ENCODE measurements around the gene WNT3.
A peak's percentile ranks its signal among the peaks of the same experiment; 100 is the strongest.
"Not testable (repeated sequence)": the region's sequence is repeated elsewhere in the genome, so short reads cannot be mapped to it uniquely, and the experiment has no call there.

WNT3 gene
- 0 to 0.18 (median 0.05) reads per million in 4 experiments for total RNA-seq

- DNase-seq = peak; percentile 11
These were observed at the start of gene WNT3 for GRCh38 chr17:46818316-46818928. TSS of gene WNT3 (minus strand) at chr17:46818692. CDS start at chr17:46818597, 95 bp downstream.

DNA sequence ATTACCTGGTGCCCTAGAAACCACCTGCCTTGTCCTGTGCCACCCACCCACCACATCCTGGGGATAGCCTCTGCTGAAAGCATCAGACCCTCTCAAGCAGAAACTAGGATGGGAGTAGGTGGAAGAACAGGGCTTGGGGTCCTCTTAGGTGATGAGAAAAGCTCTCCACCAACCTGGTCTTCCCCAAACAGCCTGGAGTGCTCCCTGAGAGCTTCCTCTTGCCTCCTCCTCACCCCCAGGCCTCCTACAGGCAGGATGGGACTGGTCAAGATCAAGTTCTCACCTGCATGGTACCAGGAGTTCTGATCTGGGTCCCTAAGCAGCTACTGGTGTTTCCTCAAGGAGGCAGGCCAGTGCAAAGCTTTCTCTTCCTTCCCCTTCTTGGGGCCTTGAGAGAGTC lies 48.3 kb upstream of the WNT3 start:
- DNase-seq = no peak

- no peak for DNase-seq
These were observed 47.8 kb upstream of the WNT3 start for GRCh38 chr17:46866325-46866724.

GRCh38 chr17:46865100-46865499 lies 46.6 kb upstream of the WNT3 start:
- no peak for DNase-seq

DNA sequence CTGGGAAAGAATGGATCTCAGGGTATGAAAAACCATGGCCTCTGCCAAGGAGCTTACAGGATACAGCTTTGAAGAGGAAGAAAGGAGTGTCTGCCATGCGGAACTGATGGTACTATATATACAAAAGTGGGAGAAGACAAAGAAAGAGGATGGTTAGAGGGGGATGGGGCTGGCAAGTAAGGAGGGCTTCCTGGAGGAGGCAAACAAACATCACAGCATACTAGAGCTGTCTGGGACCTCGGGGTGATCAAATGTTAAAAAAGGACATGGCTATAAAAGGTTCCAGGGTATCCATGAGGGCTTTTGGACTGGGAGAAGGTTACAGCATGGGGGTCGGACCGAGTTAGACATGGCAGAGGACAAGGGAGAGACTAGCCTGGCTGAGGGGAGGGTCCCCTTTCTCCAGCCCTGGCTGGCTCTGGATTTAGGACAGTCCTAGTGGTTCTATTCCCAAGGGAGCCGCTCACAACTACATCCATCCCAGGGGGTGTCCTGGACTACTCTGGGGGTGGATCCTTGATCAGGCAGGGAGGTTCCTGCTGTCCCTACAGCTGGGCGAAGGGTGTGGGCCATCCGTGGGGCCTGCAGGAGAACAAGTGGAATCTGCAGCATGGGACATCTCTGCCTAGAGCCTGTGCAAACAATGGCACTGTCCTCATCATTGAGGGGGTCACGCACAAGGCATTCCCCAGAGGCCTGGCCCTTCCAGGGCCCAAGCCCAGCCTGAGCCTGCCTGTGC lies 45.1 kb upstream of the WNT3 start:
- no peak for DNase-seq

GRCh38 chr17:46862949-46863348 lies 44.5 kb upstream of the WNT3 start:
- DNase-seq = no peak

GRCh38 chr17:46859996-46860395 lies 41.5 kb upstream of the WNT3 start:
- no peak for DNase-seq

DNA sequence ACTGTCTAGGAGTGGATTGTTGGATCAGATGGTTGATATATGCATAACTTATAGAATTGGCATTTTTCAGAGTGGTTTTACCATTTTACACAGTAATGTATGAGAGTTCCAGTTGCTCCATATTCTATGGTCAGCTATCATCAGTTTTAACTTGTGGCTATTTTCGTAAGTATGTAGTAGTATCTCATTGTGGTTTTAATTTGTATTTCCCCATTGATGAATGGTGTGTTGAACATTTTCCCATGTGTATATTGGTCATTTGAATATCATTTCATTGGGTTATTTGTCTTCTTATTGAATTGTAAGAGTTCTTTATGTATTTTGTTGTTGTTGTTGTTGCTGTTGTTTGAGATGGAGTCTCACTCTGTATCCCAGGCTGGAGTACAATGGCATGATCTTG lies 39.1 kb upstream of the WNT3 start:
- DNase-seq = no peak

GRCh38 chr17:46854948-46855347 lies 36.5 kb upstream of the WNT3 start:
- DNase-seq = no peak

GRCh38 chr17:46854515-46854914 lies 36.0 kb upstream of the WNT3 start:
- DNase-seq = no peak

DNA sequence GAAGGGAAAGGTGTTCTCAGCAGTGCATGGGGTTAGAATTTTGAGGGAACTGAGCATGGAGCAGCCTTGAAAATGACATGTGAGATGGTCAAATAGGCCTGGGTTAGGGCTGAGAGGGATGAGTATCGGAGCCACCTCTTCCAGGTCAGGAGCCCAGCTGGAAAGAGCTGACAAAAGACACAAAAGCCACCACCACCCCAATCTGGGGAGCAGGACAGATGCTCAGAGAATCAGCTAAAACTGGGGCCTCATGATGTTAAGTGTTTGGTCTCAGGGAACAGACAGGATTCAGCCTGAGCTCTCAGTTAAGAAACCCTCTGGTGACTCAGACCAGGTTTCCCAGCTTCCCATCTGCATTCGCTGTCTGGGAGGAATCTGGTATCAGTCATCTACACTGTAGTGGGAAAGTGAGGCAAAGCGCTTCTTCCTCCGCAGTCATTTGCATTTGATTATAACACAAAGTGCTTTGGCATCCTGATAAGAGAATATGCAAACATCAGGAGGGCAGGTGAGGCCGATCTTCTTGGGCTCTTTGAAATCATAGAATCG lies 35.5 kb upstream of the WNT3 start:
- DNase-seq = no peak

- DNase-seq = no peak
These were observed 32.7 kb upstream of the WNT3 start, which contains the start of gene WNT9B for GRCh38 chr17:46851029-46851741. TSS of gene WNT9B (plus strand) at chr17:46851583. CDS start at chr17:46851639, 56 bp downstream.

GRCh38 chr17:46850688-46851028 lies 32.2 kb upstream of the WNT3 start:
- DNase-seq = no peak

DNA sequence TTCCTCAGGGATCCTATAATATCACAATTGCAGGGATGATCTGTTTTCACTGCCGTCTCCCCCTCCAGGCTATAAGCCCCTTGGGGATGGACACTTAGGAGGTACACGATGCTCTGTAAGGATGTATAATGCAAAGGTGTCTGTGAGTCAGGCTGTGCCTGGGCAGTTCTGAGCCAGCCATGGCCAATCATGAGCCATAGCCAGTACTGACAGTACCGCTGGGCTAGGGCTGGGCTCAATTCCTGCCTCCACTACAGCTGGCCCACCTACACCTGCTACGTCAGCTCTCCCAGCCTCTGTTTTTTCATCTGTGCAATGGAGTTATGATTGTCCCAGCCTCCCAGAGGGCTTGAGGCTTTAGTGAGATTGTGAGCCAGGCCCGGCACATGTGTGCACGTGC lies 30.0 kb upstream of the WNT3 start:
- no peak for DNase-seq

GRCh38 chr17:46847204-46848191 lies 29.0 kb upstream of the WNT3 start:
- no peak for DNase-seq

- DNase-seq = no peak
These were observed 24.3 kb upstream of the WNT3 start for GRCh38 chr17:46842835-46843234.

DNA sequence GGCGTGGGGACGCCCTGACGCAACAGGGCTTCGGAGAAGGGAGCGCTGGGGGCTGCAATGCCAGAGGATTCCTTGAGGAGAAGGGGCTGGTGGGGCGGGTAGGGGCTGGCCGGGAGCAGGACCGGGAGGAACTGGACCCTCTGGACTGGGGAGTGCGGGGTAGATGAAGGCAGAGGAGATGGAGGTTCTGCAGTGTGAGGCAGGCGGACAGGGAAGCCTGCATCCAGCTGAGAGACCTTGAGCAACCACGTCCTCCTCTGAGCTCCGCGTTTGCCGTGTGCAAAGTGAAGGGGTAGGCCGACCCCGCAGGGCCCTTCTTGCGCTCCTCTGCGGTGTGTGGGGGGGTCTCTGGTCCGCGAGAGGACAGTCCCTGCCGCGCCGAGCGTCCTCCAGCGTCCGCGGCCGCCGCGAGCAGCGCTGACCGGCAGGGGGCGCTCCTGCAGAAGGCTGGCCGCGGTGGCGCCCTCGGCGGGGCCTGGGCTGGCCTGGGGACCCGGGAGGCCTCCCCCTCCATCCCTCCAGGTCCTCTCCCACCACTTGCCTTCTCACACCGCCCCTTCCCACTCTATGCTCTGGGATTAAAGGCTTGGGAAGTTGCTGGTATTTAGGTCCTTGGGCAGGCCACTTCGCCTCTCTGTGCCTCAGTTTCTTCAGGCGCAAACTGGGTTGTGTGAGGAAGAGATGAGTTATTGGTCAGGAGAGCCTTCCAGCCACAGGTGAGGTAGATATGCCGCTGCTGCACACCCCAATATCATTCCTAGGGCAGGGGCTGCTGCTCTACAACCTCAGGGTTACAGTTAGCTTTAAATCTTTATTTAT lies 23.3 kb upstream of the WNT3 start:
- DNase-seq = no peak

DNA sequence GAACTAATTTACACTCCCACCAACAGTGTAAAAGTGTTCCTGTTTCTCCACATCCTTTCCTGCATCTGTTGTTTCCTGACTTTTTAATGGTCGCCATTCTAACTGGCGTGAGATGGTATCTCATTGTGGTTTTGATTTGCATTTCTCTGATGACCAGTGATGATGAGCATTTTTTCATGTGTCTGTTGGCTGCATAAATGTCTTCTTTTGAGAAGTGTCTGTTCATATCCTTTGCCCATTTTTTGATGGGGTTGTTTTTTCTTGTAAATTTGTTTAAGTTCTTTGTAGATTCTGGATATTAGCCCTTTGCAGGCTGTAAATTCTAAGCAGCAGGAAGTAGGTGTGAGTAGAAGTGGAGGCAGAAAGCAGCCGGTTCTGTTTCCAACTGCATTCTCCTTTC lies 22.1 kb upstream of the WNT3 start:
- DNase-seq = not testable (repeated sequence)

DNA sequence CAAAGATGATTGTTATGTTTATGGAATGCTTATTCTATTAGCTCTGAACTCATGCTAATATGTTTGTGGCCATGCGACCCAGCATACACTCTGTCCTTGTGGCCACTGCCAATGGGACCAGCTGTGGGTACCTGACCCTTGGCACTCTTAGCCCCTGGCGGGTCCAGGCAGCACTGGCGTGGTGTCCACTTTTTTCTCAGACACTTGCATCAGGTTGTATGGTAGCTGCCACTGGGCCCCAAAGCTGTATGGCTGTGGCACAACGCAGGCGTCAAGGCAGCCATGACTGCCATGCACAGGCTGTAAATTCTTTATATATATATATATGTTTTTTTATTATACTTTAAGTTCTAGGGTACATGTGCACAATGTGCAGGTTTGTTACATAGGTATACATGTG lies 20.7 kb upstream of the WNT3 start:
- no peak for DNase-seq

- DNase-seq = no peak
These were observed 19.0 kb upstream of the WNT3 start for GRCh38 chr17:46837521-46837920.

- DNase-seq = no peak
These were observed 18.0 kb upstream of the WNT3 start for GRCh38 chr17:46836500-46836899.

Data from effector CD8-positive, alpha-beta T cell (primary cell).